K562 (cell line): ENCODE results near the gene CCNB1IP1. TPM values are rescaled to one million over a fixed set of nuclear protein-coding genes. Genes with fewer than 3 reads are reported as not detected.

ENCODE experiments used
- ATAC-seq: fragments of 200-7000 bp; cut with Tn5 transposase; 3 replicates; pipeline ENCODE4 v1.9.1; 2020; ENCODE audit warnings: moderate library complexity
- BruUV-seq: library from RNA; stranded (reverse); fragments of 400-500 nt; replicated peaks from 2 replicates; lab custom pipeline; 2021; lab: Mats Ljungman, UMichigan
- CTCF ChIA-PET: fragments of 300-600 bp; formaldehyde crosslinking; extraction: SDS; loops from one replicate; lab custom pipeline; 2021; ENCODE audit warnings: low intra/inter-chr PET ratio; lab: Yijun Ruan, JAX
- POLR2A ChIA-PET: fragments of 300-600, 350-650 bp; sonication (Branson Sonifier 250); formaldehyde crosslinking; extraction: SDS; loops from one replicate; lab custom pipeline; 2021; ENCODE audit warnings: antibody characterized with exemption, inconsistent platforms; lab: Yijun Ruan, JAX
- DNase-seq, 4 experiments: peaks; one replicate each; pipeline versions ENCODE4 v3.0.0 to v3.0.0-alpha.2; 2011 to 2018; ENCODE audit warnings: low spot score in 3 of 4, mixed read lengths in 3 of 4; ENCODE audit errors: extremely low read depth in 1 of 4
- FAIRE-seq: peaks from 2 replicates; lab custom pipeline; 2011; peaks lifted over from hg19 to GRCh38; lab: Jason Lieb, UNC
- H2AFZ ChIP-seq: 2 replicates; pipeline ENCODE4 v1.6.0; 2011; ENCODE audit warnings: low read depth, low read length, control low read depth, inconsistent platforms
- H3K27ac ChIP-seq: fragments of 200-600 bp; 3 replicates; pipeline ENCODE4 v1.8.0; 2011; ENCODE audit warnings: low read depth, mild to moderate bottlenecking, control low read depth, inconsistent platforms, low read length, moderate library complexity, mixed read lengths; ENCODE audit errors: extremely low read depth
- H3K27me3 ChIP-seq, 2 experiments: fragments of 300-600 bp in 1 of 2; 2 replicates in 1 of 2; 3 replicates in 1 of 2; pipeline versions ENCODE4 v1.6.0 to v1.8.0; 2011; ENCODE audit warnings: inconsistent platforms in 2 of 2, low read length in 2 of 2, mild to moderate bottlenecking in 1 of 2, mixed read lengths in 1 of 2, moderate library complexity in 1 of 2; ENCODE audit not compliant: control insufficient read depth in 2 of 2, insufficient read depth in 2 of 2
- H3K36me3 ChIP-seq: fragments of 300-600 bp; 3 replicates; pipeline ENCODE4 v1.8.0; 2011; ENCODE audit warnings: mild to moderate bottlenecking, low read length, inconsistent platforms; ENCODE audit not compliant: control insufficient read depth, insufficient read depth
- H3K4me1 ChIP-seq, 2 experiments: fragments of 200-600 bp in 1 of 2; replicated peaks in 1 of 2; 2 replicates in 1 of 2; 3 replicates in 1 of 2; pipeline versions ENCODE4 v1.5.1 to v1.8.0; 2011; ENCODE audit warnings: inconsistent platforms in 2 of 2, low read length in 2 of 2, mild to moderate bottlenecking in 1 of 2, mixed read lengths in 1 of 2, moderate library complexity in 1 of 2; ENCODE audit not compliant: control insufficient read depth in 2 of 2, insufficient read depth in 2 of 2
- H3K4me2 ChIP-seq: 2 replicates; pipeline ENCODE4 v1.6.1; 2011; ENCODE audit warnings: low read length, control low read depth, inconsistent platforms, mixed read lengths; ENCODE audit not compliant: insufficient read depth
- H3K4me3 ChIP-seq: fragments of 200-600 bp; sonication (generic), shearing (Covaris generic); 2 replicates; pipeline ENCODE4 v1.5.1; 2016; ENCODE audit warnings: control low read depth, inconsistent platforms
- H3K79me2 ChIP-seq: fragments of 200-600 bp; 3 replicates; pipeline ENCODE4 v1.8.0; 2011; ENCODE audit warnings: low read length, inconsistent platforms; ENCODE audit not compliant: control insufficient read depth, insufficient read depth
- H3K9ac ChIP-seq, 2 experiments: 2 replicates each; pipeline versions ENCODE4 v1.6.0 to v1.6.1; 2011; ENCODE audit warnings: low read depth in 2 of 2, low read length in 2 of 2, control low read depth in 1 of 2, inconsistent platforms in 1 of 2, mild to moderate bottlenecking in 1 of 2, mixed read lengths in 1 of 2; ENCODE audit not compliant: insufficient read depth in 1 of 2
- H3K9me1 ChIP-seq: one replicate; pipeline ENCODE4 v1.6.0; 2011; ENCODE audit warnings: inconsistent platforms, mild to moderate bottlenecking, low read length, moderate library complexity; ENCODE audit not compliant: control insufficient read depth, insufficient read depth
- H3K9me3 ChIP-seq: replicated peaks from 2 replicates; pipeline ENCODE4 v1.5.1; 2011; ENCODE audit warnings: low read depth, low read length, inconsistent platforms; ENCODE audit not compliant: control insufficient read depth, insufficient read depth
- H4K20me1 ChIP-seq: replicated peaks from 2 replicates; pipeline ENCODE4 v1.6.1; 2011; ENCODE audit warnings: low read length, inconsistent platforms, mixed read lengths; ENCODE audit not compliant: control insufficient read depth, insufficient read depth
- SMARCA5 ChIP-seq: fragments of 450-650 bp; IDR thresholded peaks from 2 replicates; pipeline ENCODE4 v1.6.1; 2016
- WGBS: fragments of 100-300 bp; shearing (Covaris generic); methylation state at CpG from one replicate; pipeline ENCODE4 v1.1.6; 2016; ENCODE audit warnings: low coverage, mixed read lengths; ENCODE audit not compliant: insufficient coverage; ENCODE audit errors: missing lambda C conversion rate; 5-methylcytosine and 5-hydroxymethylcytosine counted together
- in situ Hi-C: fragments of 300-500 bp; cut with MboI; formaldehyde crosslinking; loops from 4 replicates; pipeline ENCODE4 v1.15.0; 2018; ENCODE audit warnings: inconsistent platforms, mixed read lengths
- intact Hi-C: fragments of 100-400 bp; cut with micrococcal nuclease; formaldehyde crosslinking; loops from 2 replicates; pipeline ENCODE4 v1.14.2; 2022
- polyA plus RNA-seq, 8 experiments: library from polyadenylated mRNA; depleted of rRNA in 4 of 8; stranded (reverse) in 5 of 8; unstranded in 3 of 8; fragments of >200 nt; fragmentation: Nextera tagmentation in 2 of 8; fragmentation: Illumina TruSeq in 1 of 8; extraction: Ambion mirVana in 2 of 8; extraction: Trizol in 1 of 8; gene quantifications; 2 replicates each; pipeline versions ENCODE4 v1.2.1 to v1.2.3, GENCODE V29; 2011 to 2014; ENCODE audit warnings: inconsistent platforms in 1 of 8, missing spikeins in 1 of 8
- total RNA-seq, 7 experiments: library from RNA; depleted of rRNA in 6 of 7; stranded (reverse); fragments of >200 nt in 6 of 7; fragmentation: Illumina TruSeq in 2 of 7; extraction: Trizol in 2 of 7; gene quantifications; 2 replicates each; pipeline versions ENCODE4 v1.2.1 to v1.2.3, GENCODE V29; 2011 to 2021; ENCODE audit warnings: low replicate concordance in 1 of 7
- TF ChIP-seq, protein P1 (sequence below): sonication (generic); formaldehyde crosslinking; IDR thresholded peaks from 2 replicates; pipeline ENCODE4 v1.8.0; 2022; ENCODE audit warnings: mild to moderate bottlenecking, missing genetic modification reagents

Gene CCNB1IP1
- total and polyA plus RNA-seq, 9 of the 15 experiments (the other 6 are each of a cell fraction or from before 2014, with no cell fraction given) = 51.8 to 152 (median 81.0) TPM

DNA sequence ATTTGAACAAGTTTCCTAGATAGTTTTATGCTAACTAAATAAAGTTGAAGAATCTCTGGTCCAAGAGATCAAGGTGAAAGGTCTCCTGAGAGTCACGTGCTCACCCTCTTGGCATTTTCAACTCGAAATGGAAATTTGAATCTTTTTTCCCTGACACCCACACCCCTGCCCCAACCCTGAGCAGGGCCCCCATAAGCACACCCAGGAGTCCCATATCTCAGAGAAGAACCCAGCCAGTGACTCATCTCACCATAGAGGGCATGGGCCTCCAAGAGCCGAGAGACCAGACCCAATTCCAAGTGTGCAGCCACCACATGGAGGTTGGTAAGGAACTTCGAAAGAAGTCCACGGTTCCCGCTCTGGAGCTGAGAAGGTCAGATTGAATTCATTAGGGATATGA lies 47.6 kb upstream of the CCNB1IP1 start (continued):
- no peak for TF ChIP-seq SMARCA5

DNA sequence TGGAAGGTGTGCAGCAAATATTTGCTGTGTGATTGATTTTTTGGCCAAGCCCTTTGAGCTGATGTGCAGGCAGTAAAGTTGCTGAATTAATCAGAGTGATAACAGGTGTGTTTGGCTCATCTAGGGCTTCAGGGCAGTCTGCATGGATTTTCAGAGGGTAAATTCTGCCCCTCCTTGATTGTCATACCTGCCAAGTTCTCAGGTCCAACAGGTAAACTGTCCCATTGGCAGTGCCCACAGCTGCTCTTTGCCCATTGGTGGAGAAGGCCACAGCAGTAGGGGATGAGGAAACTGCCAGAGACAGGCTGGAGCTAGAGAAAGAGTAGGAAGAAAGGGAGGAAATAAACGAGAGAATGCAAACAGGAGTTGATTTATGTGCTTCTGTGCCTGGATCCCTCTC lies 46.7 kb upstream of the CCNB1IP1 start:
- Histone ChIP-seq H3K27ac (no peak overlapping the region), H3K9me3 (no peaks in the 10 kb centered on the region), H3K4me3 (no peak overlapping the region), H4K20me1 (no peaks in the 10 kb centered on the region), H3K9me1 (no peaks in the 10 kb centered on the region), H3K27me3 (no peaks in the 10 kb centered on the region), H3K4me1 (no peaks in the 10 kb centered on the region), H3K4me2 (no peak overlapping the region), H3K36me3 (peaks cover 43% of the 10 kb centered on the region; the same call in 1 of the 3 replicates), H3K79me2 (no peaks in the 10 kb centered on the region), H3K9ac (no peak overlapping the region), H2AFZ (no peak overlapping the region)
- ChIA-PET CTCF (no interaction called here), POLR2A (no interaction called here)
- ATAC-seq = no peak
- no peak for FAIRE-seq
- TF ChIP-seq, protein P1, sequence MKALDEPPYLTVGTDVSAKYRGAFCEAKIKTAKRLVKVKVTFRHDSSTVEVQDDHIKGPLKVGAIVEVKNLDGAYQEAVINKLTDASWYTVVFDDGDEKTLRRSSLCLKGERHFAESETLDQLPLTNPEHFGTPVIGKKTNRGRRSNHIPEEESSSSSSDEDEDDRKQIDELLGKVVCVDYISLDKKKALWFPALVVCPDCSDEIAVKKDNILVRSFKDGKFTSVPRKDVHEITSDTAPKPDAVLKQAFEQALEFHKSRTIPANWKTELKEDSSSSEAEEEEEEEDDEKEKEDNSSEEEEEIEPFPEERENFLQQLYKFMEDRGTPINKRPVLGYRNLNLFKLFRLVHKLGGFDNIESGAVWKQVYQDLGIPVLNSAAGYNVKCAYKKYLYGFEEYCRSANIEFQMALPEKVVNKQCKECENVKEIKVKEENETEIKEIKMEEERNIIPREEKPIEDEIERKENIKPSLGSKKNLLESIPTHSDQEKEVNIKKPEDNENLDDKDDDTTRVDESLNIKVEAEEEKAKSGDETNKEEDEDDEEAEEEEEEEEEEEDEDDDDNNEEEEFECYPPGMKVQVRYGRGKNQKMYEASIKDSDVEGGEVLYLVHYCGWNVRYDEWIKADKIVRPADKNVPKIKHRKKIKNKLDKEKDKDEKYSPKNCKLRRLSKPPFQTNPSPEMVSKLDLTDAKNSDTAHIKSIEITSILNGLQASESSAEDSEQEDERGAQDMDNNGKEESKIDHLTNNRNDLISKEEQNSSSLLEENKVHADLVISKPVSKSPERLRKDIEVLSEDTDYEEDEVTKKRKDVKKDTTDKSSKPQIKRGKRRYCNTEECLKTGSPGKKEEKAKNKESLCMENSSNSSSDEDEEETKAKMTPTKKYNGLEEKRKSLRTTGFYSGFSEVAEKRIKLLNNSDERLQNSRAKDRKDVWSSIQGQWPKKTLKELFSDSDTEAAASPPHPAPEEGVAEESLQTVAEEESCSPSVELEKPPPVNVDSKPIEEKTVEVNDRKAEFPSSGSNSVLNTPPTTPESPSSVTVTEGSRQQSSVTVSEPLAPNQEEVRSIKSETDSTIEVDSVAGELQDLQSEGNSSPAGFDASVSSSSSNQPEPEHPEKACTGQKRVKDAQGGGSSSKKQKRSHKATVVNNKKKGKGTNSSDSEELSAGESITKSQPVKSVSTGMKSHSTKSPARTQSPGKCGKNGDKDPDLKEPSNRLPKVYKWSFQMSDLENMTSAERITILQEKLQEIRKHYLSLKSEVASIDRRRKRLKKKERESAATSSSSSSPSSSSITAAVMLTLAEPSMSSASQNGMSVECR (CRISPR knock-in tag) = no peak
- intact Hi-C loops = no loop called here
- in situ Hi-C loops = no loop called here
- BruUV-seq = no TSS peak
- WGBS = 17% methylated on average over 1 of the region's 1 CpG
- DNase-seq = no peak
